Suprapubic skin (tissue), 4 donors: ENCODE data around the gene TPCN2. TPM values are rescaled to one million over a fixed set of nuclear protein-coding genes. Genes with fewer than 3 reads are reported as not detected.
A peak's percentile ranks its signal among the peaks of the same experiment; 100 is the strongest.

Experiments used
- DNase-seq, 2 donors: peaks; one replicate each; pipeline ENCODE4 v3.0.0-alpha.2; 2019; ENCODE audit warnings: low spot score in 2 of 2
- H3K27ac ChIP-seq: fragments of 200-600 bp; sonication (generic); one replicate; pipeline ENCODE4 v1.5.1; 2019
- H3K27me3 ChIP-seq: fragments of 200-600 bp; sonication (generic); one replicate; pipeline ENCODE4 v1.5.1; 2019
- H3K36me3 ChIP-seq: fragments of 200-600 bp; sonication (generic); one replicate; pipeline ENCODE4 v1.5.1; 2019
- H3K4me1 ChIP-seq: fragments of 200-600 bp; sonication (generic); one replicate; pipeline ENCODE4 v1.5.1; 2019
- H3K4me3 ChIP-seq: fragments of 200-600 bp; sonication (generic); one replicate; pipeline ENCODE4 v1.5.1; 2019; ENCODE audit warnings: mild to moderate bottlenecking
- H3K9me3 ChIP-seq: fragments of 200-600 bp; sonication (generic); one replicate; pipeline ENCODE4 v1.5.1; 2019
- EP300 ChIP-seq: sonication (generic); formaldehyde crosslinking; IDR thresholded peaks from one replicate; pipeline ENCODE4 v1.6.1; 2017; ENCODE audit warnings: antibody characterized with exemption
- POLR2A ChIP-seq, 2 donors: fragments of 450-650 bp; IDR thresholded peaks; one replicate each; pipeline ENCODE4 v1.6.1; 2017; ENCODE audit warnings: antibody characterized with exemption in 2 of 2, mild to moderate bottlenecking in 2 of 2, moderate library complexity in 2 of 2
- POLR2AphosphoS5 ChIP-seq, 3 donors: sonication (generic); formaldehyde crosslinking; IDR thresholded peaks; one replicate each; pipeline ENCODE4 v1.6.1; 2017; ENCODE audit warnings: antibody characterized with exemption in 3 of 3
- WGBS: methylation state at CpG from one replicate; pipeline ENCODE4 v1.1.5; 2018; 5-methylcytosine and 5-hydroxymethylcytosine counted together
- total RNA-seq, 4 donors: library from RNA; depleted of rRNA; stranded (reverse); fragments of >200 nt; gene quantifications; one replicate each; pipeline ENCODE4 v1.1.0, GENCODE V29; 2016
- TF ChIP-seq, protein P1 (sequence below), 2 donors: fragments of 200-600 bp in 1 of 2; fragments of 450-650 bp in 1 of 2; sonication (generic) in 1 of 2; IDR thresholded peaks; one replicate each; pipeline ENCODE4 v1.5.1; 2016 to 2019; ENCODE audit warnings: antibody characterized with exemption in 2 of 2, mild to moderate bottlenecking in 1 of 2, moderate library complexity in 1 of 2

Gene TPCN2
- total RNA-seq, 4 donors from 2014 or later = 8.4 to 30.3 (median 24.4) TPM

DNA sequence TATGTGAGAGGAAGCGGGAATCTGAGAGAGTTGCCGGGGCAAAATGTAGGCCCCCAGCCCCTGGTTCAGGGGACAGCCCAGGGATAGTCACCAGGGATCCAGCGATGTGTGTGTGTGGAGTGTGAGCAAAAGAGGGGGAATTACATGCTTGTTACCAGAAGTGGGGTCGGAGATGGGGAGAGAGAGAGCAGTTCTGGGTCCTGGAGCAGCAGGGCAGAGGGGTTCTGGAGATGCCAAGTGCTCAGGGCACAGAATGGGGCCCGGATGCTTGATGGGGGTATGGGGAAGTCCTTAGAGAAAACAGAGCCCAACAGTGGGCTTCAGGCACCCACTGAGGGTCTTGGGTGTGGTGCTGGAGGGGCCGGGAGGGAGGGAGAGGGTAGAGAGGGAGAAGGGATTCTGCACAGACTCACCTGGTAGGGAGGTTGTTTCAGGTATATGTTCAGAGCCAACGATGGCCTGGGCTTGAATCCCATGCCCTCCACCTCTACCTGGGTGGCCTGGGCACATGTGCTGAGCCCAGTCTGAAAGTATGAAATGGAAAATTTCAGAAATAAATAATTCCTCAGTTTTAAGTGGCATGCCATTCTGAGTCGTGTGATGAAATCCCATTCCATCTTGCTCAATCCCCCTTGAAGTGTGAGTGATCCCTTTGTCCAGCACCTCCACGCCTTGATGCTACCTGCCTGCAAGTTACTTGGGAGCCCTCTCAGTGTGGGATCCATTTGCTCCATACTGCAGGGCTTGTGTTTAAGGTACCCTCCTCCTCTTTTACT is 119.4 kb downstream of the TPCN2 start:
- Histone ChIP-seq H3K27me3 (no peaks in the 10 kb centered on the region), H3K4me1 (peaks cover 8% of the 10 kb centered on the region), H3K4me3 (no peak overlapping the region), H3K27ac (no peak overlapping the region), H3K9me3 (no peaks in the 10 kb centered on the region), H3K36me3 (no peaks in the 10 kb centered on the region)
- TF ChIP-seq, protein P1, sequence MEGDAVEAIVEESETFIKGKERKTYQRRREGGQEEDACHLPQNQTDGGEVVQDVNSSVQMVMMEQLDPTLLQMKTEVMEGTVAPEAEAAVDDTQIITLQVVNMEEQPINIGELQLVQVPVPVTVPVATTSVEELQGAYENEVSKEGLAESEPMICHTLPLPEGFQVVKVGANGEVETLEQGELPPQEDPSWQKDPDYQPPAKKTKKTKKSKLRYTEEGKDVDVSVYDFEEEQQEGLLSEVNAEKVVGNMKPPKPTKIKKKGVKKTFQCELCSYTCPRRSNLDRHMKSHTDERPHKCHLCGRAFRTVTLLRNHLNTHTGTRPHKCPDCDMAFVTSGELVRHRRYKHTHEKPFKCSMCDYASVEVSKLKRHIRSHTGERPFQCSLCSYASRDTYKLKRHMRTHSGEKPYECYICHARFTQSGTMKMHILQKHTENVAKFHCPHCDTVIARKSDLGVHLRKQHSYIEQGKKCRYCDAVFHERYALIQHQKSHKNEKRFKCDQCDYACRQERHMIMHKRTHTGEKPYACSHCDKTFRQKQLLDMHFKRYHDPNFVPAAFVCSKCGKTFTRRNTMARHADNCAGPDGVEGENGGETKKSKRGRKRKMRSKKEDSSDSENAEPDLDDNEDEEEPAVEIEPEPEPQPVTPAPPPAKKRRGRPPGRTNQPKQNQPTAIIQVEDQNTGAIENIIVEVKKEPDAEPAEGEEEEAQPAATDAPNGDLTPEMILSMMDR (IDR thresholded peaks at IDR 0.05) = no peak
- TF ChIP-seq EP300 (no peak), POLR2AphosphoS5 (IDR thresholded peaks at IDR 0.05) (no peak), POLR2A (IDR thresholded peaks at IDR 0.05) (no peak)
- no peak for DNase-seq
- 80% methylated on average over 9 of the region's 9 CpGs for WGBS

DNA sequence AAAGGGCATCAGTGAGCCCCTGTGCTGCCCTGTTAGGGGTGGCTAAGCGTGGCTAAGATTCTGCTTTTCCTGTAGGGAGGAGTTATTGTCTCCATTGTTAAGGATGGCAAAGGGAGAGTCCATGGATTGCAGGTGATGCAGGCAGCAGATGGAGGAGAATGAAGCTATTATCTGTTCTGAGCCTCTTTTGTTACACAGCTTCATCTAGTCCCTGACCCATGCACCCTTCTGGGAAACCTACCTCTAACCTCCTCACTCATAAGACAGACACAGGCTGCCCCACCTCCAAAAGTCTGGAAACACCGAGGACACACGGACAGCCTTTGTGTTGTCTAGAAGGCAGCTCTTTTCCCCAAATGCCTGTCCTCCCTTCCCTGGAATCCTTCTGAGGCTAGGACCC is 120.7 kb downstream of the TPCN2 start:
- peaks cover 8% of the 10 kb centered on the region for H3K4me1 ChIP-seq
- H3K27ac ChIP-seq = no peak overlapping the region
- TF ChIP-seq EP300 (no peak), POLR2A (IDR thresholded peaks at IDR 0.05) (no peak), POLR2AphosphoS5 (IDR thresholded peaks at IDR 0.05) (no peak)
- TF ChIP-seq, protein P1 (IDR thresholded peaks at IDR 0.05) = no peak
- H3K36me3 ChIP-seq = no peaks in the 10 kb centered on the region
- H3K27me3 ChIP-seq = no peaks in the 10 kb centered on the region
- no peak overlapping the region for H3K4me3 ChIP-seq
- no peak for DNase-seq
- WGBS = 98% methylated on average over 3 of the region's 3 CpGs
- no peaks in the 10 kb centered on the region for H3K9me3 ChIP-seq

DNA sequence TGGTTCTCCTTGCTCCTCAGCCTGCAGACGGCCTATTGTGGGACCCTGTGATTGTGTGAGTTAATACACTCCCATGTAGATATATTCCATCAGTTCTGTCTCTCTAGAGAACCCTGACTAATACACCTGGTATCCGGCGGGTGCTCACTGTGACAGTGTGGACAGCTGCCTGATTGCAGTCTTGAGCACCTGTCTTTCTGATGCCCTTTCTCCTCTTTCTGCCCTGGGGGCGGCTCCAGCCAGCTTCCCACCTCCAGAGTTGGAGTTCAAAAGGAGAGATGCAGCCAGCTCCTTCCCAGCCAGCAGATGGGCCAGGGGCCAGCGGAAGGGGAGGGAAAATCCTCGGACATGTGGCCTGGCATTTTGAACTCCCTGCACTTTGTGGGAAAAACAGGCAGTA is 122.0 kb downstream of the TPCN2 start:
- H3K27ac ChIP-seq = no peak overlapping the region
- H3K9me3 ChIP-seq = no peaks in the 10 kb centered on the region
- H3K36me3 ChIP-seq = no peaks in the 10 kb centered on the region
- no peak overlapping the region for H3K4me3 ChIP-seq
- 78% methylated on average over 6 of the region's 6 CpGs for WGBS
- H3K4me1 ChIP-seq = peaks cover 8% of the 10 kb centered on the region
- no peaks in the 10 kb centered on the region for H3K27me3 ChIP-seq
- peak in 1 of 2 donors; percentile 26 for DNase-seq
- TF ChIP-seq, protein P1 (IDR thresholded peaks at IDR 0.05) = no peak
- TF ChIP-seq POLR2AphosphoS5 (IDR thresholded peaks at IDR 0.05) (no peak), POLR2A (IDR thresholded peaks at IDR 0.05) (no peak), EP300 (no peak)

DNA sequence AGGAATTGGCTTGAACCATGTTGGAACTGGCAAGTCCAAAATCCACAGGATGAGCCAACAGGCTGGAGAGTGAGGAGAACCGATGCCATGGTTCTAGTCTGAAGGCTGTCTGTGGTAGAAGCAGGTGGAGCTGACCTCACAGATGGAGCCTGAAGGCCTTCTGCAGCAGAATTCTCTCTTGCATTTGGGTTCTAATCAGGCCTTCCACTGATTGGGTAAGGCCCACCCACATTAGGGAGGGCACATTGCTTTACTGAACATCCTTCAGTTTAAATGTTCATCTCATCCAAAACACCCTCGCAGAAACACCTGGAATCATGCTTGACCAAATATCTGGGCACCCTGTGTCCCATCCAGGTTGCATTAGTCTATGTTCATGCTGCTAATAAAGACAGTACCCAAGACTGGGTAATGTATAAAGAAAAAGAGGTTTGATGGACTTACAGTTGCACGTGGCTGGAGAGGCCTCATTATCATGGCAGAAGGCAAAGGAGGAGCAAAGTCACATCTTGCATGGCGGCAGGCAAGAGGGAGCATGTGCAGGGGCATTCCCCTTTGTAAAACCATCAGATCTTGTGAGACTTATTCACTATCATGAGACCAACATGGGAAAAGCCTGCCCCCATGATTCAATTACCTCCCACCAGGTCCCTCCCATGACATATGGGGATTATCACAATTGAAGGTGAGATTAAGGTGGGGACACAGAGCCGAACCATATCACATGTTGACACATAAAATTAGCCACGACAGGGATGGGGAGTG is 122.9 kb downstream of the TPCN2 start:
- Histone ChIP-seq H3K4me1 (peaks cover 3% of the 10 kb centered on the region), H3K36me3 (no peaks in the 10 kb centered on the region), H3K4me3 (no peak overlapping the region), H3K27me3 (no peaks in the 10 kb centered on the region), H3K9me3 (no peaks in the 10 kb centered on the region), H3K27ac (no peak overlapping the region)
- DNase-seq = no peak
- TF ChIP-seq EP300 (no peak), POLR2A (IDR thresholded peaks at IDR 0.05) (no peak), POLR2AphosphoS5 (IDR thresholded peaks at IDR 0.05) (no peak)
- TF ChIP-seq, protein P1 (IDR thresholded peaks at IDR 0.05) = no peak
- WGBS = 94% methylated on average over 6 of the region's 6 CpGs

DNA sequence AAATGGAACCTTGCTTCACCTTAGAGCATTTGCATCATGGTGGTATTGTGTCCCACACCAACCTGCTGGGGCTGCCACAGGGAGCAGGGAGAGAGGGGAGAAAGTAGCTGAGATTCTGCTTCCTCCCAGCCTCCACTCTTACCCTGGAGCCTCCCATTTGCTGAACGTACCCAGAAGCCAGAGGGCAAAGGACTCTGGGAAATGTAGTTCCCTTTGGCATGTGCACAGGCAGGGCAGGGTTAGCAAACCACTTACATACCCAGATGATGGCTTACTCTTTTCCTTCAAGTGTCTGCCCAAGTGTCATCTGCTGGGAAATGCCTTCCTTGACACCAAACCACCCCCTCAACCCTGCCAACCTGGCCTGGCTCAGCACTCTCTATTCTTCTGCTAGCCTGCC is 123.9 kb downstream of the TPCN2 start:
- TF ChIP-seq POLR2A (IDR thresholded peaks at IDR 0.05) (no peak), EP300 (no peak), POLR2AphosphoS5 (IDR thresholded peaks at IDR 0.05) (no peak)
- TF ChIP-seq, protein P1 (IDR thresholded peaks at IDR 0.05) = no peak
- 9% methylated on average over 1 of the region's 1 CpG for WGBS
- H3K36me3 ChIP-seq = no peaks in the 10 kb centered on the region
- H3K27me3 ChIP-seq = no peaks in the 10 kb centered on the region
- no peaks in the 10 kb centered on the region for H3K9me3 ChIP-seq
- H3K4me3 ChIP-seq = no peak overlapping the region
- no peak for DNase-seq
- no peak overlapping the region for H3K27ac ChIP-seq
- no peaks in the 10 kb centered on the region for H3K4me1 ChIP-seq
